GM21717 (cell line): ENCODE data around the gene ZFP69B.

Source experiments
- ATAC-seq: cut with Tn5 transposase; IDR thresholded peaks from one replicate; pipeline ENCODE4 v1.9.1; 2021; ENCODE audit warnings: mild to moderate bottlenecking, moderate library complexity; ENCODE audit not compliant: unreplicated experiment

Gene ZFP69B

GRCh38 chr1:40449684-40450494 lies at the start of gene ZFP69B:
ZFP69B (plus strand) TSS chr1:40450476; CDS start chr1:40450962, 486 bp downstream.
- peak; percentile 57 for ATAC-seq

- ATAC-seq: no peak
Observed at GRCh38 chr1:40401473-40402201, 48.6 kb upstream of the ZFP69B start.

- ATAC-seq: no peak
Observed at GRCh38 chr1:40404670-40405462, 45.4 kb upstream of the ZFP69B start.

- no peak for ATAC-seq
Observed at GRCh38 chr1:40405812-40406211, 44.5 kb upstream of the ZFP69B start.

- ATAC-seq: no peak
Observed at GRCh38 chr1:40407453-40407852, 42.8 kb upstream of the ZFP69B start.

GRCh38 chr1:40409467-40409866 lies 40.8 kb upstream of the ZFP69B start:
- ATAC-seq: no peak

GRCh38 chr1:40411294-40411693 lies 39.0 kb upstream of the ZFP69B start:
- no peak for ATAC-seq

- ATAC-seq: no peak
Observed at GRCh38 chr1:40411843-40412242, 38.4 kb upstream of the ZFP69B start.

GRCh38 chr1:40413527-40414252 lies 36.6 kb upstream of the ZFP69B start:
- no peak for ATAC-seq

- no peak for ATAC-seq
Observed at GRCh38 chr1:40414331-40414730, 35.9 kb upstream of the ZFP69B start.

GRCh38 chr1:40416709-40417108 lies 33.6 kb upstream of the ZFP69B start:
- no peak for ATAC-seq

- ATAC-seq: no peak
Observed at GRCh38 chr1:40421431-40422384, 28.6 kb upstream of the ZFP69B start.

GRCh38 chr1:40422630-40423263 lies 27.5 kb upstream of the ZFP69B start:
- ATAC-seq: no peak

GRCh38 chr1:40423264-40423642 lies 27.0 kb upstream of the ZFP69B start:
- ATAC-seq: no peak

- ATAC-seq: no peak
Observed at GRCh38 chr1:40423951-40424618, 26.2 kb upstream of the ZFP69B start.

GRCh38 chr1:40425198-40425597 lies 25.1 kb upstream of the ZFP69B start:
- no peak for ATAC-seq

- no peak for ATAC-seq
Observed at GRCh38 chr1:40431385-40431784, 18.9 kb upstream of the ZFP69B start.

- no peak for ATAC-seq
Observed at GRCh38 chr1:40432644-40433390, 17.5 kb upstream of the ZFP69B start.
